Adrenal gland (tissue), 12 donors: ENCODE data around the gene ADAMTS12. TPM values are rescaled to one million over a fixed set of nuclear protein-coding genes. Genes with fewer than 3 reads are reported as not detected.

Experiments
- DNase-seq, 7 donors: peaks; one replicate each; pipeline ENCODE4 v3.0.0-alpha.2; 2019 to 2020
- H3K27ac ChIP-seq, 5 donors: fragments of 200-600 bp; sonication (generic) in 4 of 5; 1 replicate in 3 of 5; 2 replicates in 2 of 5; pipeline versions ENCODE4 v1.5.1 to v1.8.0; 2016 to 2020; ENCODE audit warnings: mild to moderate bottlenecking in 1 of 5
- H3K27me3 ChIP-seq: fragments of 200-600 bp; 2 replicates; pipeline ENCODE4 v1.8.0; 2021
- H3K36me3 ChIP-seq, 2 donors: fragments of 200-600 bp; replicated peaks in 1 of 2; 1 replicate in 1 of 2; 2 replicates in 1 of 2; pipeline versions ENCODE4 v1.5.1 to v1.8.0; 2018 to 2022
- H3K4me1 ChIP-seq, 2 donors: fragments of 200-600 bp; replicated peaks in 1 of 2; 1 replicate in 1 of 2; 2 replicates in 1 of 2; pipeline versions ENCODE4 v1.5.1 to v1.8.0; 2018 to 2021
- H3K4me3 ChIP-seq, 4 donors: fragments of 200-600 bp; sonication (generic) in 3 of 4; one replicate each; pipeline ENCODE4 v1.5.1; 2016 to 2018
- H3K9me3 ChIP-seq, 3 donors: fragments of 200-600 bp; sonication (generic) in 1 of 3; replicated peaks in 1 of 3; 1 replicate in 2 of 3; 2 replicates in 1 of 3; pipeline versions ENCODE4 v1.5.1 to v1.8.0; 2016 to 2021
- CTCF ChIP-seq, 6 experiments: fragments of 450-650 bp in 4 of 6; fragments of 200-600 bp in 2 of 6; sonication (generic) in 1 of 6; IDR thresholded peaks; 1 replicate in 5 of 6; 2 replicates in 1 of 6; pipeline versions ENCODE4 v1.5.1 to v1.8.0; 2016 to 2021; ENCODE audit warnings: antibody characterized with exemption in 6 of 6, mild to moderate bottlenecking in 2 of 6, moderate library complexity in 1 of 6
- POLR2A ChIP-seq, 2 donors: fragments of 450-650 bp; IDR thresholded peaks; one replicate each; pipeline ENCODE4 v1.6.1; 2017; ENCODE audit warnings: antibody characterized with exemption in 2 of 2, mild to moderate bottlenecking in 2 of 2, moderate library complexity in 1 of 2
- WGBS, 4 donors: extraction: QIAGEN DNeasy Blood & Tissue Kit in 2 of 4; methylation state at CpG; one replicate each; pipeline versions ENCODE4 v1.1.5 to v1.1.7; 2013 to 2017; 5-methylcytosine and 5-hydroxymethylcytosine counted together
- intact Hi-C, 2 donors: fragments of 100-400 bp; cut with DNase I; formaldehyde crosslinking; loops; one replicate each; pipeline versions ENCODE4 v1.14.1 to v1.15.0; 2022 to 2023
- polyA plus RNA-seq, 3 donors: library from polyadenylated mRNA; stranded (reverse); fragments of 200-250 nt in 2 of 3; fragments of 350-450 nt in 1 of 3; fragmentation: Illumina TruSeq in 1 of 3; extraction: RNeasy Lipid Tissue Mini Kit (QIAGEN cat#74804) in 1 of 3; gene quantifications; one replicate each; pipeline ENCODE4 v1.2.3, GENCODE V29; 2013 to 2014
- total RNA-seq, 9 donors: library from RNA; depleted of rRNA in 4 of 9; stranded (reverse); fragments of >200 nt in 4 of 9; fragments of 120-200 nt in 1 of 9; fragmentation: NEBNext Ultra II Directional in 1 of 9; extraction: Animal tissue kit (Norgen Biotek cat#: 25700) in 1 of 9; gene quantifications; one replicate each; pipeline versions ENCODE4 v1.1.0 to v1.2.4, GENCODE V29; 2013 to 2023
- donor health status: healthy with polysubstance abuse.
- donor health status: Bipolar disorder and iron deficiency.
- donor health status: DM: yes; HTN: yes; CAD: no.
- donor health status: DM: no; HTN: no; CAD: no.
- donor health status: DM: no; HTN: no; CAD: no.
- donor health status: DM: yes; HTN: yes; CAD: no.

The ADAMTS12 gene
- total and polyA plus RNA-seq, 12 donors: 1.9 to 76.1 (median 10.5) TPM

DNA sequence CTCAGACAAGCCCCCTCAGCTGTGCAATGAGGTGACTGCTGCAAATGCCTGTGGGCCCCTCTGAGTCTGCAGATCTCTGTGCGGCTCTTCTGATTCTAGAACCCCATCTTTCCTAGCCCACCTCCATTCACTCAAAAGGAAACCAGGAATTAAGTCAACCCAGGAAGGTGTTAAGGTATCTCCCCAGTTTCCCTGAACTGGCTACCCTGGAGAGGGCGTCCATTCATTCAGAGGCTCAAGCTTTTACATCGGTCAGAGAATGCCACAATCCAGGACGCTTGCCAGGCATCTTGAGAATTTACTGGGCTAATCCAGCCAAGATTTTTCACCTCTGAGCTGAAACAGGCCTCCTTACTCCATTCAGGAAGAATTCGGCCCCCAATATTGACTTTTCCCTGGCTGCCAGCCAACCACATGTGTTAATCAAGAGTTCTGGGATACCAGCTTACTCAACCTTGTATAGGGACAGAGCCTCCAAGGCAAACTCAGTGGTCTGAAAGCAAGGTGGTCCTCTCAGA lies 889 bp upstream of the ADAMTS12 start:
- TF ChIP-seq POLR2A (IDR thresholded peaks at IDR 0.05) (no peak), CTCF (IDR thresholded peaks at IDR 0.05) (no peak)
- WGBS, 4 donors: 58 to 69% (median 63%) methylated on average over 4 to 5 of the region's 5 CpGs
- no peaks in the 10 kb centered on the region for H3K27me3 ChIP-seq
- peak overlapping the region in 3 of 5 donors; percentile 36 to 76 (median 45) for H3K27ac ChIP-seq
- DNase-seq: peak; percentile 16 to 71 (median 33)
- no peak overlapping the region for H3K4me3 ChIP-seq
- H3K4me1 ChIP-seq: peaks cover 0 to 10% of the 10 kb centered on the region in 2 donors
- H3K9me3 ChIP-seq: no peaks in the 10 kb centered on the region
- intact Hi-C loops: no loop called here
- no peaks in the 10 kb centered on the region for H3K36me3 ChIP-seq

GRCh38 chr5:33891446-33891787 lies 373 bp downstream of the ADAMTS12 start:
- H3K9me3 ChIP-seq: no peaks in the 10 kb centered on the region
- 3 to 36% (median 10%) methylated on average over 6 of the region's 6 CpGs for WGBS, 4 donors
- no peaks in the 10 kb centered on the region for H3K36me3 ChIP-seq
- TF ChIP-seq POLR2A (IDR thresholded peaks at IDR 0.05) (no peak), CTCF (IDR thresholded peaks at IDR 0.05) (no peak)
- peak overlapping the region in 2 of 4 donors; percentile 44 to 54 for H3K4me3 ChIP-seq
- intact Hi-C loops: no loop called here
- peaks cover 0 to 14% of the 10 kb centered on the region in 2 donors for H3K4me1 ChIP-seq
- no peaks in the 10 kb centered on the region for H3K27me3 ChIP-seq
- H3K27ac ChIP-seq: peak overlapping the region in 2 of 5 donors; percentile 45 to 76
- peak in 1 of 7 donors; percentile 6 for DNase-seq

GRCh38 chr5:33890131-33891032 lies 1.4 kb downstream of the ADAMTS12 start:
- peaks cover 0 to 16% of the 10 kb centered on the region in 2 donors for H3K4me1 ChIP-seq

More at GRCh38 chr5:33890131-33891032, 1.4 kb downstream of the ADAMTS12 start:
- peak overlapping the region in 1 of 4 donors; percentile 54 for H3K4me3 ChIP-seq
- H3K27me3 ChIP-seq: no peaks in the 10 kb centered on the region
- WGBS, 4 donors: 22 to 34% (median 26%) methylated on average over 10 to 12 of the region's 12 CpGs
- peak in 3 of 7 donors; percentile 23 to 35 (median 27) for DNase-seq
- intact Hi-C loops: no loop called here
- H3K9me3 ChIP-seq: no peaks in the 10 kb centered on the region
- TF ChIP-seq POLR2A (IDR thresholded peaks at IDR 0.05) (no peak), CTCF (IDR thresholded peaks at IDR 0.05) (peak in 3 of 6 experiments; percentile 31 to 36 (median 31))
- no peaks in the 10 kb centered on the region for H3K36me3 ChIP-seq
- H3K27ac ChIP-seq: peak overlapping the region in 2 of 5 donors; percentile 45 to 54
